Keratinocyte (primary cell): ENCODE measurements around the gene IRX5. TPM values are rescaled to one million over a fixed set of nuclear protein-coding genes. Genes with fewer than 3 reads are reported as not detected.

Source experiments
- DNase-seq: peaks from one replicate; pipeline ENCODE4 v3.0.0-alpha.2; 2011; ENCODE audit warnings: low read depth, missing footprints, low spot score
- FAIRE-seq: peaks from 2 replicates; lab custom pipeline; 2011; peaks lifted over from hg19 to GRCh38; lab: Jason Lieb, UNC
- H2AFZ ChIP-seq: 2 replicates; pipeline ENCODE4 v1.6.0; 2012; ENCODE audit warnings: low read length, control low read depth, inconsistent platforms; ENCODE audit not compliant: control insufficient read depth
- H3K27ac ChIP-seq: 2 replicates; pipeline ENCODE4 v1.5.1; 2011; ENCODE audit warnings: low read length; ENCODE audit not compliant: control insufficient read depth, insufficient read depth
- H3K27me3 ChIP-seq: 3 replicates; pipeline ENCODE4 v1.6.0; 2011; ENCODE audit warnings: low read length; ENCODE audit not compliant: control insufficient read depth, insufficient read depth; ENCODE audit errors: extremely low read depth
- H3K36me3 ChIP-seq, 2 experiments: 2 replicates in 1 of 2; 3 replicates in 1 of 2; pipeline ENCODE4 v1.5.1; 2011; ENCODE audit warnings: low read length in 2 of 2, mild to moderate bottlenecking in 1 of 2; ENCODE audit not compliant: control insufficient read depth in 2 of 2, insufficient read depth in 2 of 2; ENCODE audit errors: extremely low read depth in 1 of 2
- H3K4me1 ChIP-seq: 3 replicates; pipeline ENCODE4 v1.5.1; 2011; ENCODE audit warnings: low read length; ENCODE audit not compliant: control insufficient read depth, insufficient read depth; ENCODE audit errors: extremely low read depth
- H3K4me2 ChIP-seq: 3 replicates; pipeline ENCODE4 v1.6.0; 2011; ENCODE audit warnings: low read depth, low read length; ENCODE audit not compliant: control insufficient read depth, insufficient read depth; ENCODE audit errors: extremely low read depth
- H3K4me3 ChIP-seq, 3 experiments: fragments of 200-600 bp in 1 of 3; sonication (generic) in 1 of 3; 2 replicates in 2 of 3; 3 replicates in 1 of 3; pipeline ENCODE4 v1.5.1; 2011 to 2016; ENCODE audit warnings: low read length in 3 of 3, mild to moderate bottlenecking in 3 of 3, control low read depth in 2 of 3, inconsistent platforms in 1 of 3, low read depth in 1 of 3, mixed read lengths in 1 of 3, mixed run types in 1 of 3, moderate library complexity in 1 of 3; ENCODE audit not compliant: control insufficient read depth in 2 of 3, insufficient read depth in 2 of 3; ENCODE audit errors: extremely low read depth in 1 of 3
- H3K79me2 ChIP-seq: 2 replicates; pipeline ENCODE4 v1.6.0; 2012; ENCODE audit warnings: low read length; ENCODE audit not compliant: control insufficient read depth, insufficient read depth
- H3K9ac ChIP-seq: 3 replicates; pipeline ENCODE4 v1.6.0; 2011; ENCODE audit warnings: low read length; ENCODE audit not compliant: control insufficient read depth, insufficient read depth; ENCODE audit errors: extremely low read depth
- H3K9me1 ChIP-seq: 3 replicates; pipeline ENCODE4 v1.6.0; 2011; ENCODE audit warnings: low read length; ENCODE audit not compliant: control insufficient read depth, insufficient read depth; ENCODE audit errors: extremely low read depth
- H3K9me3 ChIP-seq: 2 replicates; pipeline ENCODE4 v1.5.1; 2012; ENCODE audit warnings: low read depth, low read length; ENCODE audit not compliant: control insufficient read depth
- H4K20me1 ChIP-seq: 3 replicates; pipeline ENCODE4 v1.6.0; 2011; ENCODE audit warnings: low read length; ENCODE audit not compliant: control insufficient read depth, insufficient read depth; ENCODE audit errors: extremely low read depth
- CTCF ChIP-seq, 3 experiments: IDR thresholded peaks in 1 of 3; conservative IDR thresholded peaks in 1 of 3; optimal IDR thresholded peaks in 1 of 3; 2 replicates in 2 of 3; 3 replicates in 1 of 3; pipeline versions ENCODE3 to v1.5.1; 2011; ENCODE audit warnings: low read length in 3 of 3, mild to moderate bottlenecking in 3 of 3, moderate library complexity in 2 of 3, control low read depth in 1 of 3, inconsistent platforms in 1 of 3; ENCODE audit not compliant: insufficient read depth in 2 of 3; ENCODE audit errors: extremely low read depth in 1 of 3
- EZH2 ChIP-seq: IDR thresholded peaks from one replicate; pipeline ENCODE4 v1.6.1; 2012; ENCODE audit warnings: inconsistent platforms, mild to moderate bottlenecking, low read length, moderate library complexity
- dilution Hi-C: fragments of 300-500 bp; cut with MboI; formaldehyde crosslinking; loops from one replicate; pipeline ENCODE4 v1.7.0; 2020; ENCODE audit warnings: low sequenced_read_pairs; ENCODE audit not compliant: extremely low pct_ligation_motif_present
- polyA plus RNA-seq, 5 experiments: library from polyadenylated mRNA; depleted of rRNA in 3 of 5; stranded (reverse) in 3 of 5; stranded (forward) in 1 of 5; unstranded in 1 of 5; fragments of >200 nt; gene quantifications; 1 replicate in 1 of 5; 2 replicates in 3 of 5; 3 replicates in 1 of 5; pipeline versions ENCODE4 v1.2.1 to v1.2.3, GENCODE V29; 2011 to 2012; ENCODE audit warnings: missing spikeins in 2 of 5, low read depth in 1 of 5, low replicate concordance in 1 of 5

The IRX5 gene
- polyA plus RNA-seq, 1 donor (not counting 4 experiments of a cell fraction or from before 2014, with no cell fraction given) = 2.6 TPM

- no peak overlapping the region for H3K4me2 ChIP-seq
- no peaks in the 10 kb centered on the region for H3K9me1 ChIP-seq
- H3K4me3 ChIP-seq = no peak overlapping the region
- DNase-seq (no peak), FAIRE-seq (no peak)
- no peaks in the 10 kb centered on the region for H3K79me2 ChIP-seq
- no peaks in the 10 kb centered on the region for H3K36me3 ChIP-seq
- no peak overlapping the region for H3K9ac ChIP-seq
- no peaks in the 10 kb centered on the region for H3K9me3 ChIP-seq
- H3K27ac ChIP-seq = no peak overlapping the region
- H2AFZ ChIP-seq = no peak overlapping the region
- no peaks in the 10 kb centered on the region for H3K4me1 ChIP-seq
- TF ChIP-seq EZH2 (no peak), CTCF (optimal IDR thresholded peaks at IDR 0.05 in 1 of 3, IDR thresholded peaks at IDR 0.05 in 1 of 3, conservative IDR thresholded peaks at IDR 0.05 in 1 of 3; ENCODE audit: extremely low read depth in 1 of 3, insufficient read depth in 2 of 3, low read length in 3 of 3) (no peak)
- dilution Hi-C loops = no loop called here
- no peaks in the 10 kb centered on the region for H4K20me1 ChIP-seq
- H3K27me3 ChIP-seq = no peaks in the 10 kb centered on the region
Observed at GRCh38 chr16:54944002-54944401, 13.3 kb downstream of the IRX5 start.

GRCh38 chr16:54945063-54945462 lies 14.4 kb downstream of the IRX5 start:
- DNase-seq (no peak), FAIRE-seq (no peak)
- Histone ChIP-seq H3K4me2 (no peak overlapping the region), H3K79me2 (no peaks in the 10 kb centered on the region), H3K4me3 (no peak overlapping the region), H3K36me3 (no peaks in the 10 kb centered on the region), H3K9me3 (no peaks in the 10 kb centered on the region), H3K9me1 (no peaks in the 10 kb centered on the region), H3K27ac (no peak overlapping the region), H3K4me1 (no peaks in the 10 kb centered on the region), H3K9ac (no peak overlapping the region), H4K20me1 (no peaks in the 10 kb centered on the region), H3K27me3 (no peaks in the 10 kb centered on the region), H2AFZ (no peak overlapping the region)
- TF ChIP-seq CTCF (optimal IDR thresholded peaks at IDR 0.05 in 1 of 3, IDR thresholded peaks at IDR 0.05 in 1 of 3, conservative IDR thresholded peaks at IDR 0.05 in 1 of 3; ENCODE audit: extremely low read depth in 1 of 3, insufficient read depth in 2 of 3, low read length in 3 of 3) = no peak
- TF ChIP-seq EZH2 = no peak
- dilution Hi-C loops = no loop called here
